NCI-H2107 (cell line): ENCODE data around the gene PCBP3.
"Not testable (repeated sequence)": the region's sequence is repeated elsewhere in the genome, so short reads cannot be mapped to it uniquely, and the experiment has no call there.

Experiments used
- DNase-seq: peaks from one replicate; lab custom pipeline; 2025; lab: John Stamatoyannopoulos, UW

Gene PCBP3

GRCh38 chr21:45893740-45894449, 250.4 kb downstream of the PCBP3 start:
- no peak for DNase-seq

DNA sequence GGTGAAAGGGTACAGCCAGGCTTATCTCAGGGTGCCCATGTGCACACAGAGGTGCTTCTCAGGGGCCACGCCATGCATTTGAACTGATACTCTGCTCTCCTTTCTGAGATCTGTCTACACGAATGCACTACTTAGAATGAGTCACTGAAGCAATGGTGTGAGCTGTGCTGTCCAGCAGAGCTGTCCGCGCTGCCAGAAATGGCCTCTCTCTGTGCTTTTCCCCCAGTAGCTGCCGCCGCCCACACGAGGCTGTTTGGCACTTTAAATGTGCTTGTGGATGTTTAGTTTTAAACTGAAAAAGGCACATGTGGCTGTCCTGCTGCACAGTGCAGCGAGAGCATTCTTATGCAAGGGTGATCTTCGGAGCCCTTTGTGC, 250.9 kb downstream of the PCBP3 start:
- no peak for DNase-seq

- no peak for DNase-seq
These were observed 251.6 kb downstream of the PCBP3 start for GRCh38 chr21:45894906-45895777.

GRCh38 chr21:45895778-45896370, 252.3 kb downstream of the PCBP3 start:
- DNase-seq: no peak

DNA sequence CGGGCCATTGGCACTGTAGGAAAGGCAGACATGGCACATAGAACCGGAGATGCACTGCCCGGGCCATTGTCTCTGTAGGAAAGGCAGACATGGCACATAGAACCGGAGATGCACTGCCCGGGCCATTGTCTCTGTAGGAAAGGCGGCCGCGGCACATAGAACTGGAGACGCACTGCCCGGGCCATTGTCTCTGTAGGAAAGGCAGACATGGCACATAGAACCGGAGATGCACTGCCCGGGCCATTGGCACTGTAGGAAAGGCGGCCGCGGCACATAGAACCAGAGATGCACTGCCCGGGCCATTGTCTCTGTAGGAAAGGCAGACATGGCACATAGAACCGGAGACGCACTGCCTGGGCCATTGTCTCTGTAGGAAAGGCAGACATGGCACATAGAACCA, 252.9 kb downstream of the PCBP3 start:
- not testable (repeated sequence) for DNase-seq

- DNase-seq: no peak
These were observed 253.9 kb downstream of the PCBP3 start for GRCh38 chr21:45897191-45898027.

- no peak for DNase-seq
These were observed 254.5 kb downstream of the PCBP3 start for GRCh38 chr21:45898028-45898350.

- DNase-seq: no peak
These were observed 255.3 kb downstream of the PCBP3 start for GRCh38 chr21:45898781-45899180.

DNA sequence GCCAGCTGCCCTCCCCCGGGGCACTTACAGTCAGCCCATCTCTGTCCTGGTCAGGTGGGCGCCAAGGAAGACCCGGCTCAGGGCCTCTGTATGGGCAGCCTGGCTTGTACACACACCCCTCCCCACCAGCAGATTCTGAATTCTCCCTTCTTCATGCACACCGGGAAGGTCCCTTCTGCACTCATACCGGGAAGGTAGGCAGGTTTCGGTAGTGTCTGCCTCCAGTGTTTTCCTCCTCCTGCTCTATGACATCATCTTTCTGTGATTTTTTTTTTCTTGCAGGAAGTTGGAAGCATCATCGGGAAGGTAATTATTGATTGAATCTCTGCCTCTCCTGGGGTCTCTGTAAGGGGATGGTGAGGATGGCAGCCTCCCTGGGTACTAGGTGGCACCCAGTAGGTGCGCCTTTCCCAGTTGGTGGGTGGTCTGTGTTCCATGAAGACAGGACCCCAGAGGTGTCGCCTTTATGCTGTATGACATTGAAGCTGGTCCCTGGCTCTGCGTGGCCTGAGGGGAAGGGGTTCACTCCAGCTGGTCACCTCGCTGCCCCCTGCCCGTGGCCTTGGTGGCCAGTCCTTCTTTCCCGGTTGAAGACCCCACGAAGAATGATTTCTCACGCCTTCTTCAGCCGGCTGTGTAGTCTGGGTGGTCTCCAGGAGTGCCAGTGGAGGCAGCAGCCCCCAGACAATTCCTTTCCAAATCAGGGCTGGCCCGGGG, 255.9 kb downstream of the PCBP3 start:
- DNase-seq: no peak

- no peak for DNase-seq
These were observed 256.7 kb downstream of the PCBP3 start for GRCh38 chr21:45900034-45900868.

- no peak for DNase-seq
These were observed 257.7 kb downstream of the PCBP3 start for GRCh38 chr21:45901061-45901690.

DNA sequence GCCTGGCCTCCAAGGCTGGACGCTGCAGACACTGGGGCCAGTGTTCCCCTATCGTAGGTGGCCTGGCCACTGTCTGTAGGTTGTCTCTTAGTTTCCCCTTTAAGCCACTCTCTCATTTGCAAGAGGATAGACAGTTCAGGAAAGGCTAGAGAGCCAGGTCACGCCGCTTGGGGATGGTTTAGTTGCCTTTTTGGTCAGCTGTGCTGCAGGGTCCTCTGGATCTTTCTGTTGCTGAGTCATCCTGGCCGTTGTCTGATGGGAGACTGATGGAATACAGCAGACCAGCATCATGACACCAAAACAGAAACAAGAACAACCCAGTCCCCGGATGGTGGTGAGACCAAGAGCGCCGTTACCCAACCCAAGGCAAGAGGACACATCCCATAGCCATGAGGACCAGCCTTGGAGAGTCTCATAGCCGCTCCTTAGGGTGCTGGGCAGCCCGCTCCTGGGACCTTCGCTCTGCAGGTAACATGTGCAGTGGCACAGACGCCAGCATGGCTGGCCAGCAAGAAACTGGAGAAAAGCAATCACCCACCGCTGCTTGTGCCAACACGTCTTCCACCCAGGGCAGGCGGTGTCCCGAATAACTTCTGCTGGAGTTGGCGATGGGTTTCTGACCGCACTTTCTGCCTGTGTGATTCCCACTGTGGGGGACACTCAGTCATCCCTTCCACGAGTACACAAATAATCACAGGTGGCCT, 258.9 kb downstream of the PCBP3 start:
- DNase-seq: no peak

- DNase-seq: no peak
These were observed 261.7 kb downstream of the PCBP3 start for GRCh38 chr21:45905196-45905595.

- no peak for DNase-seq
These were observed 262.8 kb downstream of the PCBP3 start for GRCh38 chr21:45906196-45906805.

DNA sequence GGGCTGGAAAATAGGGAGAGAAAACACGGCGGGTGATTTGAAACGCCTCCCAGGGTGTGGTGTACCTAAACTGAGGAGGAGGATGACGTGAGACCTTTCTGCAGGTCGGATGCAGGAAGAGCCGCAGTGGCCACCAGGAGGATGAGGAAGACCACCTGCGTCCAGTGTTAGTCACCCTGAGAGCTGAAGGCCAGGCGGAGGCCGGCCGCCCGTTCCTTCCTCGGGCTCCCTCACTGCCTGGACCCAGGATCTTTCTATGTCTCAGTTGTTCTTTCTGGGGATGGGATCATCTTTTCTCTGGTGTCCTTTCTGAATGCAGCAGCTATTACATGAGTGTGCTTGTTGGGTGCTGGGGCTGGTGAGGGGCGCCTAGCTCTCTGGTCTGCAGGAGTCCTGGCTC, 263.3 kb downstream of the PCBP3 start:
- no peak for DNase-seq

GRCh38 chr21:45908536-45909237, 265.2 kb downstream of the PCBP3 start:
- DNase-seq: no peak

GRCh38 chr21:45909238-45909988, 265.9 kb downstream of the PCBP3 start:
- DNase-seq: no peak

DNA sequence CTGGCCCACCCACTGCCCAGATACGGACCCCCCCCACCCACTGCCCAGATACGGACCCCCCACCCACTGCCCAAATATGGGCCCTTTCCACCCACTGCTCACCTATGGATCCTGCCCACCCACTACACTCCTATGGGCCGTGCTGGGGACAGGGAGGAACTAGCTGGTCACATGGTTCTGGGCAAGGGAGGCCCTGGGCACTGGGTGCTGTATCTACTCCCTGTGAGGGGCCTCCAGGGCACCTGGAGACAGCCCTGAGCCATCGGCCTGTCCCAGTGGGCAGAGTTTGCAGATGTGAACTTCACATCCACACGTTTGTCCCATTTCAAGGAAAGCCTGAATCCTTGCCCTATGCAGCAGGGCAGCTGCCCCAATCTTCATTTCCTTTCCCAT, 266.6 kb downstream of the PCBP3 start:
- no peak for DNase-seq
